SKM-1 treated with dmso at 0.1 percent for 144 hours (cell line): Measurements from ENCODE around the gene POLDIP3.
"Not testable (repeated sequence)": the region's sequence is repeated elsewhere in the genome, so short reads cannot be mapped to it uniquely, and the experiment has no call there.

Experiments
- DNase-seq: peaks from one replicate; lab custom pipeline; 2025; ENCODE audit not compliant: unreplicated experiment; lab: John Stamatoyannopoulos, UW

Gene POLDIP3

GRCh38 chr22:42587588-42588175 is 27.0 kb downstream of the POLDIP3 start:
- DNase-seq, result peak; percentile 79

- no peak for DNase-seq
These were observed 28.3 kb downstream of the POLDIP3 start for GRCh38 chr22:42586381-42586780.

DNA sequence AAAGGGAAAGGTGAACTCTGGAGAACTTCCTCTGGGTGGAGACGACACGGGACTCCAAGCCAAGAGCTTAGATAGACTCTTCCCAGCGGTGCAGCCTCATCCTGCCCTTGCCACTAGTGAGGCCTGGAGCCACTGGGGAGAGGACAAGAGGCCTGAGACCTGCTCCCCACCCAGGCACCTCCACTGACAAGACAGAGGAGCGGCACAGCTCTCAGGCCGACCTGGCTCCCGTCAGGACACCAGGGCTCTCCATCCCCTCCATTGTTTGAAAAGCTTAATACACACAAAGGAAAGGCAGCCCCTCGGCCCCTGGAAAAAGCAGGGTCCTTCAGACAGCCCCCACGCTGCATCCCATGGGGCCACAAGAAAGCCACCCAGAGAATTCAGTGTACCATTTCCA is 29.6 kb downstream of the POLDIP3 start:
- DNase-seq, result no peak

DNA sequence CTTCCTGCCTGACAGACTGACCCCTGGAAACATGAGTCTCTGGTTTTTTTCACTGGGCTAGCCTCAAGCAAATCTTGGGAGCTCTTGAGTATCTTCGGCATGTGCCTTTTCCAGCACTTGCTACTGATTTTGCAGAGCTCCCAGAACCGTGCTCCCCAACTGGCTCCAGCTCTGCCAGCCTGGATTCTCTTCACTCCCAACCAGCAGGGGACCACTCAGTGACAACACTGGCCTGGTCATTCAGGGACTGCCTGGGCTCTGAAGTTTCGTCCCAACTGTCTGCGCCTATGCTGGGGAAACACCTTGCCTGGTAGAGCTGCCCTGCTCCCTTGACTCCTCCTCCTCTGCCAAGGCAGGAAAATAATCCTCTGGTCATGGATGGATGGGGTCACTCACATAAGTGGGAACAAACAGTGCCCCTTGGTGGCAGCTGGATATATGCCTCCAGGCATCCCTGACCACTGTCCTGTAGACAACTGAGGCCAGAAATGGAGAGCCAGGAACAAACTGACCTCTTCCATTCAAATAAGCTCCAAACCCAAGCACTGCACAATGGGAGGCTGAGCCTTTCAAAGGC is 30.2 kb downstream of the POLDIP3 start:
- no peak for DNase-seq

- no peak for DNase-seq
These were observed 31.7 kb downstream of the POLDIP3 start for GRCh38 chr22:42582987-42583386.

GRCh38 chr22:42581762-42582716 is 32.6 kb downstream of the POLDIP3 start:
- DNase-seq, result peak; percentile 66

GRCh38 chr22:42581194-42581761 is 33.4 kb downstream of the POLDIP3 start:
- DNase-seq, result not testable (repeated sequence)

DNA sequence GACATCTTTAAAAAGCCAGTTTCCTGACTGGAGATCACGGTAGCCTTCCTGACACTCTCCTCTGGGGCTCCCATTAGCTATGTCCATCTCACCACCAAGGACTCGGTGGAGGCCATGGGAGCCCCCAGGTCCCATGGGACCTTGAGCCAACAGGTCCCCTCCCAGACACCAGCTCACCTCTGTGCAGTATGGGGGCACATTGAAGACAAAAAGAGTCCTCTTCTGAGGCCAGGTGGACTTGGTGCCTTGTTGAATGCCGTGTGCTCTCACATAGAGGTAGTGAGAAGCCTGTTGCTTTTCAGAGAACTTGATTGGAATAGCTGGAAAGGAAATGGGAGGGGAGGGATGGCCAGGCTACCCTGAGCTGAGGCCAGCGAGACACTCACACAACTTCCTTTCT is 34.6 kb downstream of the POLDIP3 start:
- not testable (repeated sequence) for DNase-seq

DNA sequence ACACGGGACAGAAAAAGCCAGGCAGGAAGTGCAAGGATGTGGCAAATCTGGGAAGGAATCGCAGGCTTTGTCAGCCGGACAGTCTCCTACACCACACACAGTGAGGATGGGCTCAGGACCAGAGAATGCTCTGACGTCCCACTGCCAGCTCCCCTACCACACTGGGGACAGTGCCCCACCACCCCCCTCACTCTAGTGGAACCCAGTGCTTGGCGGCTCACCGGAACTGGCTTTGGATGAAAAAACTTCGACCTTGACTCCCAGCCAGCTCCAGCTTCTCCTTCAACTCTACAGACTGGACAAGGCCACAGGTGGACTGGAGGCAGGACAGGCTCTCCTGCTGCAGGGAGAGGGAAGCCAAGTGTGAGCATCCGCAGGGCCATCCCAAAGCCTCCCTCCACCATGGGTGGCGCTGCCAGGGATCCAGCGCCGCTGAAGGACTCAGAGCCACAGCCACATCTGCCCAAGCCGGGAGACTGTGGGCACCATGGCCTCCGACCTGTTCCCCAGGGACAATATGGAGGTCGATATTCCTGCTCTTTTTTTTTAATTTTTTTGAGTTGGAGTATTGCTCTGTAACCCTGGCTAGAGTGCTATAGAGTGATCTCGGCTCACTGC is 37.0 kb downstream of the POLDIP3 start:
- no peak for DNase-seq

DNA sequence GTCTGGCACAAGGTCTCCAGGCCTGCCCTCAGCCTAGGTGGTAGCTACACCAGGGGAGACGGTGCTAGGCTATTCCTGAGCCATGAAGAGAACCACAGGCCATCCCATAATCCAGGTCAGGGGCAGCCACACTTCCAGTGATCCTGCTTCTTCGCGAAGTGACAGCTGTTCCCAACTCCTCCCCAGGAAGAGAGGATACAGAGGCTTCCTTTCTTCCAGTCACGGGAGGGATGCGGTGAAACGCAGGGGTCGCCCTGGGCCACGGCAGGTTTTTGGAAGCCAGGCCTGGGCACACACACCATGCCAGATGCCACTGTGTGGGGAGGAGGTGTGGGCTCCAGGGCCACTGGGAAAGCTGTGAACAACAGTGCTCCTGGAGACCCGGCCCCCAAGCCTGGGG is 37.5 kb downstream of the POLDIP3 start:
- not testable (repeated sequence) for DNase-seq

DNA sequence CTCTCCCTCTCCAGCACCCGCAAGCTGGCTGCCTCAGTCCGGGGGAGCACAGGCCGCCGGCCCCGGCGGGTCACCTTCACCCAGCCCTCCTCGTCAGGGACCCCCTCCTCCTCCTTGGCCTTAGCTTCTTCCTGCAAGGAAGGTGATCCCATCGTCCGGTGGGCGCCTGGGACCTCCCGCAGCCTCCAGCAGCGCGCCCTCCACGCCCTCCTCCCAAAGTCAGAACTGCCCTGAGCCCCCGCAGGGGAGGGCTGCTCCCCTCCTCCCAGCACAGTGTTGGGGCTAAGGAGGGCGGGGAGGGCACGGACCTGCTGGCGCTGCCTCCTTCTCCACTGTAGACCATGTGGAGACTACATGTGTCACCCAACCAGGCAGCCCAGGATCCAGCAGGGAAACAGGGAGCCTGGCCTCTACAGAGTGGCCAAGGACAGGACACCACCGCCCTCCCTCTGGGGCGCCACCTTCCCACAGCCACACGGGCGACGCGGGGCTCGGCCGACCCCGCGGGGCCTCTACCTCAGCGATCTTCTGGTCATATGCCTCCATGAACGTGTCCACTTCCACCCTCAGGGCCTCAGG is 38.6 kb downstream of the POLDIP3 start:
- not testable (repeated sequence) for DNase-seq

- not testable (repeated sequence) for DNase-seq
These were observed 40.2 kb downstream of the POLDIP3 start for GRCh38 chr22:42574468-42574867.

- not testable (repeated sequence) for DNase-seq
These were observed 40.6 kb downstream of the POLDIP3 start for GRCh38 chr22:42574046-42574445.

DNA sequence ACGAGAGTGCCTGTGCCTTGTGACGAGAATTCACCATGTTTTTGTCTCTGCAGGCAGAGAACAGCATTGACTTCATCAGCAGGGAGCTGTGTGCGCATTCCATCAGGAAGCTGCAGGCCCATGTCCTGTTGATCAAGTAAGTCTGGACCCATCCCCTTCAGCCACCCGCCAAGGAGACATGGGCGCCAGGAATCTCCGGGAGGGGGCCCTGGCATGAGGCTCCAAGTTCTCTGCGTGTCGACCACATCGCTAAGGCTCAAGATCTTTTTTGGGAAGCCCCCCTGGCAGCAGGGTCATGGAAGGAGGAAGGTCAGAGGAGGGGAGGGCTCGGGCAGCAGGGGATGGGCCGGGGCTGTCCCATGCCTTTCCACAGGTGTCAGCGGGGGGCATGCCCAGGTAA is 43.6 kb downstream of the POLDIP3 start:
- DNase-seq, result not testable (repeated sequence)

GRCh38 chr22:42570580-42570979 is 44.1 kb downstream of the POLDIP3 start:
- not testable (repeated sequence) for DNase-seq

GRCh38 chr22:42567950-42568349 is 46.7 kb downstream of the POLDIP3 start:
- DNase-seq, result not testable (repeated sequence)

DNA sequence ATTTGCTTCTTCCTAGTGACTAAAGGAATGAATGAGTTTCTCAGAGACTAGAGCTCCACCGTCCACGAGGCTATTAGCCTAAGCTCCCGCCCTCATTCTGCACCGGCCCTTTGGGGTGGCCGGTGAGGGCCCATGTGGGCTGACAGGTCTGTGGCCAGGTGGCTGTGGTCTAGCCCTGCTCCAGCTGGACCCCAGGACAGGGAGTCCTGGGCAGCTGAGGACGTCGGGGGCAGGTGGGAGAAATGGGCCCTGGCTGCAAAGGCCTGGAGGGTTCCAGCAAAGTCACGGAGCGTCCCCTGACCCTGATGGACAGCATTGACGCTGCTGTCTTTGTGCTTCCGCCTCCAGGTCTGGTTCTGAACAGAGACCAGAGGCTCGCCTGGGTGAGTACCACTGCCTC is 48.7 kb downstream of the POLDIP3 start:
- DNase-seq, result no peak

DNA sequence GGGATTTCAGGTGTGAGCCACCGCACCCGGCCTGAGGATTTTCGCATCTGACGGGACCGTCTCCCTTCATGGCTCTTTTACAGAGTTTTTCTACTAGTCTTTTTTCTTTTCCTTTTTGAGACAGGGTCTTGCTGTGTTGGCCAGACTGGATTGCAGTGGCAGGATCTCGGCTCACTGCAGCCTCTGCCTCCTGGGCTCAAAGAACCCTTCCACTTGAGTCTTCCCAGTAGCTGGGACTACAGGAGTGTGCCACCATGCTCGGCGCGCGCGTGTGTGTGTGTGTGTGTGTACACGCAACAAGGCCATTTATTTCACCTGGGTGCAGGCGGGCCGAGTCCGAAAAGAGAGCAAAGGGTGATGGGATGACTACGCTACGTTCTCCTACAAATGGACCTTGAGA is 50.0 kb downstream of the POLDIP3 start:
- DNase-seq, result no peak

GRCh38 chr22:42563943-42564342 is 50.7 kb downstream of the POLDIP3 start:
- DNase-seq, result not testable (repeated sequence)

- DNase-seq, result no peak
These were observed 52.0 kb downstream of the POLDIP3 start for GRCh38 chr22:42562684-42563083.

GRCh38 chr22:42562279-42562678 is 52.4 kb downstream of the POLDIP3 start:
- peak; percentile 69 for DNase-seq
